GM18519 (cell line): ENCODE results near the gene CPNE4.

Source experiments
- ATAC-seq: cut with Tn5 transposase; IDR thresholded peaks from one replicate; pipeline ENCODE4 v1.9.1; 2021; ENCODE audit warnings: mild to moderate bottlenecking, moderate library complexity; ENCODE audit not compliant: unreplicated experiment, low FRiP score

The CPNE4 gene

GRCh38 chr3:131550562-131551465 lies 484.0 kb downstream of the CPNE4 start:
- no peak for ATAC-seq

GRCh38 chr3:131549340-131549739 lies 485.5 kb downstream of the CPNE4 start:
- no peak for ATAC-seq

- ATAC-seq = no peak
Measured at GRCh38 chr3:131547585-131547984, 487.2 kb downstream of the CPNE4 start.

- no peak for ATAC-seq
Measured at GRCh38 chr3:131546441-131546840, 488.4 kb downstream of the CPNE4 start.

- no peak for ATAC-seq
Measured at GRCh38 chr3:131544557-131544956, 490.3 kb downstream of the CPNE4 start.

GRCh38 chr3:131543714-131544113 lies 491.1 kb downstream of the CPNE4 start:
- no peak for ATAC-seq

- ATAC-seq = no peak
Measured at GRCh38 chr3:131541288-131541687, 493.5 kb downstream of the CPNE4 start.

GRCh38 chr3:131540821-131541220 lies 494.0 kb downstream of the CPNE4 start:
- no peak for ATAC-seq

GRCh38 chr3:131540143-131540542 lies 494.7 kb downstream of the CPNE4 start:
- ATAC-seq = no peak

GRCh38 chr3:131538968-131539367 lies 495.8 kb downstream of the CPNE4 start:
- no peak for ATAC-seq

GRCh38 chr3:131537531-131537930 lies 497.3 kb downstream of the CPNE4 start:
- no peak for ATAC-seq

- ATAC-seq = no peak
Measured at GRCh38 chr3:131535596-131535995, 499.2 kb downstream of the CPNE4 start.

GRCh38 chr3:131535131-131535530 lies 499.7 kb downstream of the CPNE4 start:
- no peak for ATAC-seq

- no peak for ATAC-seq
Measured at GRCh38 chr3:131532645-131533044, 502.2 kb downstream of the CPNE4 start.

- ATAC-seq = no peak
Measured at GRCh38 chr3:131530843-131531242, 504.0 kb downstream of the CPNE4 start.

GRCh38 chr3:131530388-131530787 lies 504.4 kb downstream of the CPNE4 start:
- ATAC-seq = no peak

- no peak for ATAC-seq
Measured at GRCh38 chr3:131526801-131527347, 507.9 kb downstream of the CPNE4 start.

GRCh38 chr3:131518680-131519079 lies 516.1 kb downstream of the CPNE4 start:
- ATAC-seq = no peak

GRCh38 chr3:131505421-131505820 lies 529.4 kb downstream of the CPNE4 start:
- ATAC-seq = no peak

- no peak for ATAC-seq
Measured at GRCh38 chr3:131503320-131503635, 531.5 kb downstream of the CPNE4 start.

- ATAC-seq = peak; percentile 92
Measured at GRCh38 chr3:131502530-131503319, 532.1 kb downstream of the CPNE4 start, which contains the start of gene MRPL3. Gene MRPL3, minus strand, starts transcription at chr3:131502971. Its CDS starts 150 bp downstream, at chr3:131502821.
